Right atrium auricular region (tissue), 2 donors: ENCODE results near the gene OSTC. TPM values are rescaled to one million over a fixed set of nuclear protein-coding genes. Genes with fewer than 3 reads are reported as not detected.

Source experiments
- DNase-seq: peaks from one replicate; pipeline ENCODE4 v3.0.0-alpha.2; 2019; ENCODE audit warnings: low spot score
- H3K27ac ChIP-seq, 2 donors: fragments of 200-600 bp; sonication (generic); 1 replicate in 1 of 2; 2 replicates in 1 of 2; pipeline ENCODE4 v1.5.1; 2016 to 2019
- H3K27me3 ChIP-seq, 2 donors: fragments of 200-600 bp; sonication (generic); one replicate each; pipeline versions ENCODE4 v1.5.1 to v1.6.0; 2017 to 2019
- H3K36me3 ChIP-seq: fragments of 200-600 bp; sonication (generic); one replicate; pipeline ENCODE4 v1.5.1; 2016
- H3K4me1 ChIP-seq, 2 donors: fragments of 200-600 bp; sonication (generic); one replicate each; pipeline versions ENCODE4 v1.5.1 to v1.6.0; 2017 to 2019
- H3K4me3 ChIP-seq, 2 donors: fragments of 200-600 bp; sonication (generic); 1 replicate in 1 of 2; 2 replicates in 1 of 2; pipeline ENCODE4 v1.5.1; 2017 to 2019; ENCODE audit warnings: mild to moderate bottlenecking in 1 of 2, moderate library complexity in 1 of 2
- H3K9me3 ChIP-seq, 2 donors: fragments of 200-600 bp; sonication (generic); one replicate each; pipeline ENCODE4 v1.5.1; 2019
- CTCF ChIP-seq, 2 donors: fragments of 200-600 bp; sonication (generic); IDR thresholded peaks; one replicate each; pipeline ENCODE4 v1.5.1; 2019; ENCODE audit warnings: antibody characterized with exemption in 2 of 2
- total RNA-seq, 2 donors: library from RNA; depleted of rRNA; stranded (reverse); fragments of >200 nt; gene quantifications; one replicate each; pipeline ENCODE4 v1.1.0, GENCODE V29; 2016

The OSTC gene
- total RNA-seq, 2 donors from 2014 or later, result 29.8 to 43.3 TPM

DNA sequence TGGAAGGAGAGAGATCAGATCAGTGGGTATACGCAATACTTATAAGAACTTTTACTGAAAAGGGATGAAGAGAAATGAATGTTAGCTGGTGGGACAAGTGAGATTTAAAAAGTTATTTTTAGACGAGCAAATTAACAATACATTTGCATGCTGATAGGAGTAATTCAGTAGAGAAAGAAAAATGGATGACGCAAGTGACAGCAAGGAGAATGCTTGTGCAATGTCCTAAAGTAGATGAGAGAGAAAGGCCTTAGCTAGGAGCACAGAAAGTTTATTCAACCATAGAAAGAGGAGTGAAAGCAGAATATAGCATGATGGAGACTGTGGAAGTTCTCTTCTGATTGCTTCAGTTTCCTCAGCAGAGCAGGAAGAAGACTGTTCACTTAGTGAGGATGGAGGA lies 45.8 kb downstream of the OSTC start:
- Histone ChIP-seq H3K4me1 (no peaks in the 10 kb centered on the region), H3K27me3 (no peaks in the 10 kb centered on the region), H3K9me3 (no peaks in the 10 kb centered on the region), H3K36me3 (no peaks in the 10 kb centered on the region), H3K27ac (no peak overlapping the region), H3K4me3 (no peak overlapping the region)
- no peak for DNase-seq
- TF ChIP-seq CTCF (IDR thresholded peaks at IDR 0.05), result no peak

DNA sequence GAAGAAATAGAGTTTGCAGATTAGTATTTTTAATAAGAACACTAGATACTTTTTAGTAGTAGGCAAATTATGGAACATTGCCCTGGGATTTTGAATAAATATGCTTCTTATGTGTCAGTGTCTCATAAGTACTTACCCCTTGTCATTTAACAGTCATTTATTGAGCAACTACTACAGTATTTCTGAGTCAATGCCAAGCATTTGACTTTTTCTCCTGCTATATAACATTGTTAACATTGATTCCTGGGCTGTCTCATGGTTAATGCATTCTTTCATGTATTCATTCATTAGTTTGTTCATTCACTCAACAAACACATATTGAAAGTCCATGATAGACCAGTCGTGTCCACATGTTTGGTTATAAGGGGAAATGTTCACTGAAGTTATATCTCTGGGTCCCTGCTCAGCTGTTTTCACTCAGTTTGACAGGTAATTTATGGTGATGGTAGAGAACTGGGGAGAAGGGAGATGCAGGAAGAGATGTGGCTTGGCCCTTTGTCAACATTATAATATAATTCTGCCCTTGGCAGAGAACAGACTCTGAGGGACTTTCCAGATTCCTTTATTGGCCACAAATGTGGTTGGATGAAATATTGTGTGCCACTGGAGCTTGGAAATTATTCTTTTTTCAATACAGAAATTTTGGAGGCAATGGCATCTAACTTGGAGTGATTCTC lies 49.8 kb downstream of the OSTC start:
- Histone ChIP-seq H3K4me1 (no peaks in the 10 kb centered on the region), H3K27me3 (no peaks in the 10 kb centered on the region), H3K9me3 (no peaks in the 10 kb centered on the region), H3K36me3 (no peaks in the 10 kb centered on the region), H3K4me3 (no peak overlapping the region), H3K27ac (no peak overlapping the region)
- TF ChIP-seq CTCF (IDR thresholded peaks at IDR 0.05), result no peak
- no peak for DNase-seq

- no peaks in the 10 kb centered on the region for H3K27me3 ChIP-seq
- no peak for DNase-seq
- no peaks in the 10 kb centered on the region for H3K36me3 ChIP-seq
- no peak overlapping the region for H3K27ac ChIP-seq
- TF ChIP-seq CTCF (IDR thresholded peaks at IDR 0.05), result no peak
- H3K4me3 ChIP-seq, result no peak overlapping the region
- H3K4me1 ChIP-seq, result no peaks in the 10 kb centered on the region
- H3K9me3 ChIP-seq, result no peaks in the 10 kb centered on the region
These were observed 52.6 kb downstream of the OSTC start for GRCh38 chr4:108702960-108703359.

DNA sequence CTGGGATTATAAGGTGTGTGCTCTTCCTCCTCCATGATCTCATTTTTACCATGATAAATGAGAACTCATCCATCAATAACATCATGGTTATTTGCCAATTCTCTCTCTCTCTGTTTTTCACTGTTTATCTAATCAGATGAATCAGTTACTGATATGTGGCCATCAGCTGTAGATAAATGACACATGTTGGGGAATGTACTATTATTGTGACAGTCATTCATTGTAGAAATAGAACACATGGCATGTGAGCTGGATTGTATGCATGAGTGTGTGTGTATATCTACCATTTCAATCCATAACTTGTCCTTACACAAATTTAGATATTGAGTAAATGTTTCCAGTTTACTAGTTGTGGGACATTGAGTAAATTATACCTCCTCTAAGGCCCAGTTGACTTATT lies 53.0 kb downstream of the OSTC start:
- H3K27ac ChIP-seq, result no peak overlapping the region
- no peaks in the 10 kb centered on the region for H3K4me1 ChIP-seq
- no peaks in the 10 kb centered on the region for H3K36me3 ChIP-seq
- H3K9me3 ChIP-seq, result no peaks in the 10 kb centered on the region
- H3K27me3 ChIP-seq, result no peaks in the 10 kb centered on the region
- H3K4me3 ChIP-seq, result no peak overlapping the region
- no peak for TF ChIP-seq CTCF (IDR thresholded peaks at IDR 0.05)
- no peak for DNase-seq

DNA sequence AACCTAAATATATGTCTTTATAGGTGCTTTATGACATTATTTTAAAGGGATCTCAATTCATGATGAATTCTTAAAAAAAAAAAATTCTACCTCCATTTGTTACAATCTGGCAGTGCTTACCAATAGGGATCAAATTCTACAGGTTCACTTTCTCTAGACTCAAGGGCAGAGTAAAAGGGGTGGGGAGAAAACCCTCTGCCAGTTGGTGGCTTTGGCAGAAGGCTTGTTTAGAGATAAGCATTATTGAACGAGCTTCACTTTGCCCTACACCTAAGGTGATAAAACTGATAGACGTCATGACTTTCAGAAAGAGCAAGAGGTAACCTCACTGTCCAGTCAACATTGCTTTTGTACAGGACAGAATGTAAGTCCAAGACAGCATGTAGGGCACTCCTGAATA lies 53.6 kb downstream of the OSTC start:
- Histone ChIP-seq H3K4me1 (no peaks in the 10 kb centered on the region), H3K9me3 (no peaks in the 10 kb centered on the region), H3K27ac (no peak overlapping the region), H3K36me3 (no peaks in the 10 kb centered on the region), H3K4me3 (no peak overlapping the region), H3K27me3 (no peaks in the 10 kb centered on the region)
- no peak for TF ChIP-seq CTCF (IDR thresholded peaks at IDR 0.05)
- DNase-seq, result no peak

DNA sequence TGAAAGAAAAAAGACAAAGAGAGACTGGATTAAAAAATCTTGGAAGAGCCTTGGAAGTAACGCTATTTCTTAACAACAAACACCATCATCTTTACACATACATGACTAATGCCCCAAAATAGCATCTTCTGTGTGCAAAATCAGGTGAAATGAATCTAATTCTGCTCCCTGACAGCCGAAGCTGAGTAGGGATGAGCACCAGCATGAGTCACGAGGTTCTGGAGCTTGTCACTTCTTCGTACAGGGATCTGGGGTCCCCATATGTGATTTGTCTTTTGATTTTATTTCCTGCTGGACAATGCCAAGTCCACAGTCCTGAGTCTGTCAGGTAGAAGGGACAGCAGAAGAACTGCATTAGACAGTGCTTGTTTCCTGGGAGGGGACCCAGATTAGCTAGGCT lies 55.9 kb downstream of the OSTC start:
- TF ChIP-seq CTCF (IDR thresholded peaks at IDR 0.05), result no peak
- DNase-seq, result no peak
- H3K4me1 ChIP-seq, result no peaks in the 10 kb centered on the region
- no peaks in the 10 kb centered on the region for H3K27me3 ChIP-seq
- H3K9me3 ChIP-seq, result no peaks in the 10 kb centered on the region
- H3K36me3 ChIP-seq, result no peaks in the 10 kb centered on the region
- no peak overlapping the region for H3K27ac ChIP-seq
- H3K4me3 ChIP-seq, result no peak overlapping the region
